SK-N-SH treated with all-trans-retinoic acid at 6 μM for 48 hours (cell line): ENCODE measurements around the gene URI1.

Experiments
- ARNTL ChIP-seq: fragments of 450-650 bp; formaldehyde crosslinking; IDR thresholded peaks from 2 replicates; pipeline ENCODE4 v1.5.0; 2020; ENCODE audit warnings: low read depth, mild to moderate bottlenecking, moderate library complexity, borderline replicate concordance
- CSDC2 ChIP-seq: fragments of 250-450 bp; sonication (Bioruptor Pico); IDR thresholded peaks from 2 replicates; pipeline ENCODE4 v1.5.0; 2020; ENCODE audit warnings: mild to moderate bottlenecking, moderate library complexity
- CSRNP3 ChIP-seq: fragments of 250-450 bp; sonication (Bioruptor Pico); IDR thresholded peaks from 2 replicates; pipeline ENCODE4 v1.5.1; 2021; ENCODE audit warnings: mild to moderate bottlenecking, moderate library complexity
- ISL1 ChIP-seq: fragments of 250-450 bp; sonication (Bioruptor Pico); IDR thresholded peaks from 2 replicates; pipeline ENCODE4 v2.1.2; 2022; ENCODE audit warnings: mild to moderate bottlenecking, moderate library complexity
- PATZ1 ChIP-seq: fragments of 250-450 bp; sonication (Bioruptor Pico); IDR thresholded peaks from 2 replicates; pipeline ENCODE4 v1.8.0; 2020; ENCODE audit warnings: mild to moderate bottlenecking, moderate library complexity, borderline replicate concordance
- PPARA ChIP-seq: fragments of 250-450 bp; sonication (Bioruptor Pico); IDR thresholded peaks from 2 replicates; pipeline ENCODE4 v1.5.0; 2020; ENCODE audit warnings: mild to moderate bottlenecking, borderline replicate concordance
- ZC3H10 ChIP-seq: fragments of 250-450 bp; sonication (Bioruptor Pico); IDR thresholded peaks from 2 replicates; pipeline ENCODE4 v1.5.1; 2021; ENCODE audit warnings: mild to moderate bottlenecking, moderate library complexity
- ZFP3 ChIP-seq: fragments of 250-450 bp; sonication (Bioruptor Pico); IDR thresholded peaks from 2 replicates; pipeline ENCODE4 v1.5.0; 2020; ENCODE audit warnings: mild to moderate bottlenecking, moderate library complexity
- ZFP30 ChIP-seq: fragments of 450-650 bp; formaldehyde crosslinking; IDR thresholded peaks from 2 replicates; pipeline ENCODE4 v1.5.0; 2022; ENCODE audit warnings: mild to moderate bottlenecking, moderate library complexity
- ZNF70 ChIP-seq: fragments of 450-650 bp; formaldehyde crosslinking; IDR thresholded peaks from 2 replicates; pipeline ENCODE4 v1.5.0; 2020; ENCODE audit warnings: mild to moderate bottlenecking, moderate library complexity

- no peak for TF ChIP-seq ARNTL (CRISPR knock-in tag)
- TF ChIP-seq ZC3H10 (CRISPR knock-in tag), result no peak
- TF ChIP-seq CSDC2 (CRISPR knock-in tag), result no peak
- TF ChIP-seq ZFP3 (CRISPR knock-in tag), result no peak
- no peak for TF ChIP-seq CSRNP3
- TF ChIP-seq ZNF70 (CRISPR knock-in tag), result no peak
- no peak for TF ChIP-seq PPARA (CRISPR knock-in tag)
- TF ChIP-seq ISL1 (CRISPR knock-in tag), result no peak
- TF ChIP-seq ZFP30 (CRISPR knock-in tag), result no peak
- TF ChIP-seq PATZ1 (CRISPR knock-in tag), result no peak
These were observed 72.7 kb downstream of the URI1 start for GRCh38 chr19:30014770-30015169.
